ENCODE data around the gene MAGI2.

- no peak for TF ChIP-seq CTCF (IDR thresholded peaks at IDR 0.05)
- TF ChIP-seq POLR2A (IDR thresholded peaks at IDR 0.05), result no peak
Measured at GRCh38 chr7:78616539-78616938, 836.9 kb downstream of the MAGI2 start.

Data from body of pancreas (tissue), 4 donors.